Limb (tissue), 2 donors: ENCODE measurements around the gene USP31.
A peak's percentile ranks its signal among the peaks of the same experiment; 100 is the strongest.
"Not testable (repeated sequence)": the region's sequence is repeated elsewhere in the genome, so short reads cannot be mapped to it uniquely, and the experiment has no call there.

Experiments
- DNase-seq, 2 donors: peaks; one replicate each; pipeline ENCODE4 v3.0.0-alpha.2; 2016; ENCODE audit errors: extremely low spot score in 2 of 2

USP31 gene

GRCh38 chr16:23160082-23160481 lies 10.8 kb upstream of the USP31 start:
- no peak for DNase-seq

- no peak for DNase-seq
Observed at GRCh38 chr16:23158114-23158513, 8.9 kb upstream of the USP31 start.

- no peak for DNase-seq
Observed at GRCh38 chr16:23156946-23157460, 7.8 kb upstream of the USP31 start.

GRCh38 chr16:23156110-23156509 lies 6.9 kb upstream of the USP31 start:
- DNase-seq = no peak

GRCh38 chr16:23155445-23156049 lies 6.3 kb upstream of the USP31 start:
- no peak for DNase-seq

GRCh38 chr16:23152386-23153178 lies 3.3 kb upstream of the USP31 start:
- DNase-seq = no peak

- DNase-seq = no peak
Observed at GRCh38 chr16:23149993-23150364, 727 bp upstream of the USP31 start.

- DNase-seq = peak in 1 of 2 donors; percentile 74
Observed at GRCh38 chr16:23148513-23149266, 562 bp downstream of the USP31 start.

GRCh38 chr16:23148166-23148512 lies 1.1 kb downstream of the USP31 start:
- no peak for DNase-seq

GRCh38 chr16:23147666-23148065 lies 1.6 kb downstream of the USP31 start:
- no peak for DNase-seq

- DNase-seq = no peak
Observed at GRCh38 chr16:23146877-23147601, 2.2 kb downstream of the USP31 start.

- no peak for DNase-seq
Observed at GRCh38 chr16:23145608-23146007, 3.6 kb downstream of the USP31 start.

GRCh38 chr16:23145186-23145585 lies 4.1 kb downstream of the USP31 start:
- DNase-seq = no peak

GRCh38 chr16:23144393-23144792 lies 4.9 kb downstream of the USP31 start:
- not testable (repeated sequence) for DNase-seq

GRCh38 chr16:23143391-23143790 lies 5.9 kb downstream of the USP31 start:
- DNase-seq = no peak

GRCh38 chr16:23141959-23142740 lies 7.1 kb downstream of the USP31 start:
- DNase-seq = no peak

- DNase-seq = no peak
Observed at GRCh38 chr16:23141500-23141899, 7.8 kb downstream of the USP31 start.

GRCh38 chr16:23141033-23141432 lies 8.2 kb downstream of the USP31 start:
- no peak for DNase-seq

- DNase-seq = no peak
Observed at GRCh38 chr16:23140107-23140506, 9.1 kb downstream of the USP31 start.

- no peak for DNase-seq
Observed at GRCh38 chr16:23137818-23138217, 11.4 kb downstream of the USP31 start.

GRCh38 chr16:23137256-23137655 lies 12.0 kb downstream of the USP31 start:
- DNase-seq = no peak
